GM18951 (cell line): ENCODE results near the gene ABCB9.

Experiments
- POLR2A ChIP-seq: IDR thresholded peaks from 4 replicates; pipeline ENCODE4 v1.6.1; 2011; ENCODE audit warnings: mild to moderate bottlenecking; ENCODE audit not compliant: insufficient read length, insufficient read depth; ENCODE audit errors: extremely low read depth
- in situ Hi-C: fragments of 300-500 bp; cut with MboI; formaldehyde crosslinking; loops from one replicate; pipeline ENCODE4 v1.12.0; 2022; ENCODE audit warnings: low sequenced_read_pairs, mixed read lengths, inconsistent platforms; ENCODE audit not compliant: unreplicated experiment

ABCB9 gene

DNA sequence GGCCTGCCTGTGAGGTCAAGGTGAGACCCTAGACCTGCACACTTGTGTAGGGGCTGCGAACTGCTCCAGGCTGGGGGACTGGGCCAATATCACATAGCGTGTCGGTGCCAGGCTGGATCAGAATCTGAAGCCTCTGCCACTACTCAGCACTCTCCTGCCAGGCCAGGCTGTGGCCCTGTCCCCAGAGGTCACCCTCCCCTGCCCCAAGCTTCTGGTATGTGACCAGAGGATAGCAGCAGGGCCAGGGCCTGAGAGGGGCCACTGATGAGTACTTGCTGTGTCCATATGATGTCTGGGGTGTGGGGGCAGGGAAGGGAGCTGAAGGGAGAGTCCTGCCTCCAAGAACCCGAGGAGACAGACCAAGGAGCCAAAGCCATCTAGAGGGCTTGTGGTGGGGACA, 32.1 kb upstream of the ABCB9 start:
- no peak for TF ChIP-seq POLR2A
- in situ Hi-C loops = no loop called here

DNA sequence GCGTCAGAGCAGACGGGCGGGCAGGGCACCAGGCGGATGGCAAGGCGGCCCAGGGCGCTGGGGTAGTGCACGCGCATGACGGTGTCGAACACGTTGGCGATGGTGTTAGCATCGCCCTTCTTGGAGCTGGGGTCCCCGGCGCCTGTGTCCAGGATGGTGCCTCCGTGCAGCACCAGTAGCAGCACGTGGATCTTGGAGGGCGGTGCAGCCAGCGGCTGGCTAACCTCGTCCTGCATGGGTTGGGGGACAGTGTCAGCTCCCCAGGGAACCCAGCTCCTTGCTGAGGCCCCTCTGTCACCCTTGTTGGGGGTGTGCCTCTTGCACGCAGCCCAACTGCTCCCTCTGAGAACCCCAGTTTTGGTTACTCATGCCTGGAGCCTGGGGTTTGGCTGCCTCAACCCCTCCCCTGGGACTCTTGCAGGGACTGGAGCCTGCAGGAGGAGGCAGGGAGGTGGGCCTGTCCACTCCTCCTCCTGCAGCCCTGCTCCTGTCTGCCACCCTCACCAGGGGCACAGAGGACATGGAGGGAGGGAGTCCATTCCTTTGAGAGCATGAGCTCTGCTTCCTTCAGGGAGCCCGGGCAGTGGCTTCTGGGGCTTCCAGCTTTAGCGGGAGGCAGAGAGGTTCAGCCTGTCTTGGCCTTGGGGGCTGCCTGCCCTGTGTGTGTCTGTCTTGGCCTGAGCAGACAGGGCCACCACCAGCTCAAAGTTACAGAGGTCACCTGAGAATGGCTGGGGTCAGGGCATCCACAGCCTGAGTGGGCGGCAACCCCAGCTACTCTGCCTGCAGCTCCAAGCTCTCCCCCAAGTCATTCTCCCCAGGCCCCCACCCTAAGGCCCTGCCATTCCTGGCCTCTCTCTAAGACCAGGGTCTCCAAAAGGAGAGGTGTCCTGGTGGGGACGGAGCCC, 31.3 kb upstream of the ABCB9 start:
- in situ Hi-C loops = no loop called here
- TF ChIP-seq POLR2A = no peak

DNA sequence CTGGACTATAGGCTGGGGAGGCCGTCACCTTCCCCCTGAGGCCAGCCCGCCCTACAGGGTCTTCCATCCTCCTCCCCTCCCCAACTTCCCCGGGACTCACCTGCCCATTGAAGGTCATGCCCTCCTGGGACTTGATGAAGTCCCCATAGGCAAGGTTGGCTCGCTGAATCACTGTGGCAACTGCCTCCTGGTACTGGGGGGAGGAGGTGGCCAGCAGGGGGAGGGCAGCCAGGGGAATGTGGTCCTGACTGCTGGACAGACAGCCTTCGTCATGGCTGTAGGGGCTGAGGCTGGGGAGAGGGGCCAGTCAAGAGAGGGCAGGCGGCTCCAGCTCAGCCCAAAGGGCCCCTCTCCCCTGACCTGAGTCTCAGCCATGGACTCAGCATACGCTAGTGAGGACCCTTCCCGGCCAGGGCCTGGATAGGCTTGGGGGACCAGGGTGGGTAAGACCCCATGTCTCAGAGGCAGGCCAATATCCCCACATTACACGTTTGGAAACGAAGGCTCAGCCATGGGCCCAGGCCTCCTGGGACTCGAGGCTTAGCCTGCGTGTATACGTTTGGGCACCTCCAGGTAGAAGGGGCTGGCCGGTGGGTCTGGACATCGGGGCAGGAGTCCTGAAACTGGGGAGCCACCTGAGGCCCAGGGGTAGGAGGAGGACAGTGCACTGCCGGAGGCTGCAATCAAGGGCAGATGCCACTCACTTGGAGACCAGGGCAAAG, 30.5 kb upstream of the ABCB9 start:
- in situ Hi-C loops = no loop called here
- no peak for TF ChIP-seq POLR2A

DNA sequence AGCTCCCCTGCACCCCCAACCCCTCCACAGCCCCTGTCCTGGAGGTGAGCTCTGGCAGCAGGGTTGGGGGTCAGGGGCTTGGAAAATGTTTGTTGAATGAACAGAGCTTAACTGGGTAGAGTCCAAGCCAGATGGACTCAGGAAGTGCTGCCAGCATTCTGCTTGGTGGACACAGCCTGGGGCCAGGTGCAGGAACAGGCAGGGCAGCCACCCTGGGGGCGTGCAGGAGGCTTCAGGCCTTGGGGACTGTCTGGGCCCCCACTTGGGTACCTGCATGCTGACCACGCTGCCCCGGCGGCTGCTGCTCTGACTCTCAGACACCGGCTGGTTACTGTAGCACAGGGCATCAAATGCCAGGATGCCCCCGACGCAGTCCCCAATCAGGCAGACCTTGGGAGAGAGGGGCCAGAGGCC, 29.9 kb upstream of the ABCB9 start:
- in situ Hi-C loops = no loop called here
- TF ChIP-seq POLR2A = no peak

DNA sequence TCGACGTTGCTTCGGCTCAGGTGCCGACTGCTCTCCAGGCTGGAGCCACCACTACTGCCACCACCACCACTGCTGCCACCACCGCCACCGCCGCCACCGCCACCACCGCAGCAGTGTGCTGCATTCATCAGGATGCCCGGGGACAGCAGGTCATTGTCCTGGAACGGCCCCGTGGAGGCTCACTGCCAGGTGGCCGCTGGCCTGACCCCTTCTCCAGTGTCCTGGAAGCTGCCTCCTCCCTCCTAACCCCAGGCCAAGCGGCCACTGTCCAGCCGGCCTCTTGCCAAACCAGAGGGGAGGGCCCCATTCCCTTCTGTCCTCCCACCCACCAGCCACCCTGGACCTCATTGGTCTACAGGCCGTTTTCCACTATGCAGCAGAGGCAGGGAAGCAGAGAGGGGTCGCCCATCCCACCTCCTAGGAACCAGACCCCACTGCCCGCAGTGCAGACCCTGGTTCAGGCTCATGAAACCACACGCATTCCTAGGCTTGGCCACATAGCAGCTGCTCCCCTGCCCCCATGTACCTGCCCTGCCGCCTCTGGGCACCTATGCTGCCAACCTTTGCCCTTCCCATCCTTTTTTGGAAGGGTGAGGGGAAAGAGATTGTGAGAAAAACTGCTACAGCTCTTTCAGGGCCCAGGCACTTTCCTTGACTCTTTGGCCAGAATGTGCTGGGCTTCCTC, 29.4 kb upstream of the ABCB9 start:
- TF ChIP-seq POLR2A = no peak
- in situ Hi-C loops = no loop called here

DNA sequence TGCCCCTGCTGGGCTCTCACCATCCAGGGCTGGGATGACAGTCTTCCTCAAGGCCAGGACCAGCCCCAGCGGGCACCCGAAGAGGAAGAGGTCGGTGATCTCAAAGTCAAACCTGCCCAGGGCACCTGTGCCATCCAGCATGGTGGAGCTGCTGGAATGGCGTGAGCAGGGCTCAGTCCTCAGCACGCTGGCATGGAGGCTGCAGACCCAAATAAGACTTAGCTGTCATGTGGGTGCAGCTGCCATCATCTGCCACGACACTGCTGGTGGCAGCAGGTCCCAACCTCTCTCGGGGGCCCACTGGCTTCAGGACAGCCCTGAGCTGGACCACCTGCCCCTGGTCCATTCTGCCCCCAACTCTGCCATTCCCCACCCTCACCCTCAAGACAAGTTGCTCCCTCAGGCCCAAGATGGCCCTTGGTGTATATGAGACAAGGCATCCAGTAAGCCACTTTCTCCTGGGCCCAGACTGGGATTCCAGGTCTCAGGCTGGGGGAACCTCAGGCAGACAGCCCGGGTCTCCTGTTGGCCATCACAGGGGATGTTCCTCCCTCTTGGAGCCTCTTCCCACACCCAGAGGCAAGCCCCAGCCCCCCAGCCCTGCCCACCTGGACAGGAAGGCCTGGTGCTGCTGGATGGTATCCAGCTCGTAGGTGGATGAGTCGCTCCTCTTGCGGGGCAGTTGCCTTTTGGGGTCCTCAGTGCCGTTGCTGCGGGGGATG, 28.7 kb upstream of the ABCB9 start:
- in situ Hi-C loops = no loop called here

DNA sequence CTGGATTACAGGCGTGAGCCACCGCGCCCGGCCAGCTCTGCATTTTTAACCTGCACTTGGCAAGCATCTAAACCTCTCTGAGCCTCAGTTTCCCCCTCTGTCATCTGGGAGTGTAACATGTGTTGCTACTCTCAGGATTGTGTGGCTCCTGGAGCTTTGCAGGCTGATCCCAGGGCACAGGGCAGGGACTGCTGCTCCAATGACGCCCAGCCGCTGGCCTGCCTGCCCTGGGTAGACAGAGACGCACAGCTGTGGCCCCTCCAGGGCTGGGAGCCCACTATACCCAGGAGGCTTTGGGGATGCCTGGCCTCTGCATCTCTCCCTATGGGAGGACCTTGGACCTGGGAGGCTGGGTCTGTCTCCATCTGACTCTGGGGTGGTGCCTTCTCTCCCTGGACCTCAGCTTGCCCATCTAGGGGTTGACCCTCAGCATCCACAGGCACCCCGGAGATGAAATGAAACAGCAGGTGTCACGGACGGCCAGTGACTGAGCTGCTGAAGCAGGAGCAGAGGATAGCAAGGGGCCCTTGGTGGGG, 27.9 kb upstream of the ABCB9 start:
- in situ Hi-C loops = no loop called here

More for the DNA sequence above, 28.7 kb upstream of the ABCB9 start:
- no peak for TF ChIP-seq POLR2A

DNA sequence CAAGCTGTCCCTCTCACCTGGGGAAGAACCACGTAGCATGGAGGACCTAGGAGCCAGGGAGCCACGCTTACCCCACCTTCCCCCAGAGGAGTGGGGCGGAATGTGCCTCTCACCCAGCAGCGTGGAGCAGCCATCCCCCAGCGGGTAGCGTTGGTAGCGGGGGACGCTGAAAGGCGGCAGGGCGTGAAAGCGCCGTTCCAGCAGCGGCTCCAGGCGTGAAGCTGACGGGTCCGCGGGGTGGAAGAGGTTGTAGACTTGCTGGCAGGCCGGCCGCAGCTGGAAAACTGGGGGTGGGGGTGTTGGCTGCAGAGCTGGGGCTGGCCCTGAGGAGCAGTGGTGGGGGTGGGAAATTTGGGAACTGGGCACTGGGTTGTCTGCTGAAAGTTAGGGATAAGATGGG, 26.1 kb upstream of the ABCB9 start:
- TF ChIP-seq POLR2A = no peak
- in situ Hi-C loops = no loop called here

More for the DNA sequence above, 27.9 kb upstream of the ABCB9 start:
- TF ChIP-seq POLR2A = no peak

DNA sequence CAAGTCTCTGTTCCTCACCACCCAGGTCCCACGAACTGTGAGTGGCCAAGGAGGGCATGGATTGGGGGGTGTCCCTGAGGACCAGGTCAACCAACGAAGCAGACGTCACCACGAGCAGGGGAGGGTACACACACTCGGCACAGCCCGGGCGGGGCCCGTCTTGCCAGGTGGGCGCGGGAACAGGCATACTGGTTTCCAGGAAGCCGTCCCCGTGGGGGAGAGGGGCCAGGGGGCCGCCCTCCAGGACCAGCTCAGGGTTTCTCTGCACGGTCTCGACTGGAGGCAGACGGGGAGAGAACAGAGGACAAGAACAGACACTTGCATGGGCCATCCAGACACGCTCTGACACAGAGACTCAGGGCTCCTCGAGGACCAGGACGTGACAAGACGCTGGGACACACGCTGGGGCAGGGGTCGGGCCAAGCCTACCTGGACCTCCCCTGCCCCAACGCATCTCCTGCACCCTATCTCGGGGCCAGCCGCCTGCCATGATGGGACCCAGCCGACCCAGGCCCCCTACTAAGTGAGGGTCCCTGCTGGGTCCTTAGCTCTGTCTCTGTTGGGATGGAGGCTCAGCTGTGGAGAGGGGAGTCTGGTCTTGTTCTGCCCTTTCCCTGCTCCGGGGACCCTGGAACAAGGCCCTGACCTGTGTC, 25.5 kb upstream of the ABCB9 start:
- no peak for TF ChIP-seq POLR2A
- in situ Hi-C loops = no loop called here

DNA sequence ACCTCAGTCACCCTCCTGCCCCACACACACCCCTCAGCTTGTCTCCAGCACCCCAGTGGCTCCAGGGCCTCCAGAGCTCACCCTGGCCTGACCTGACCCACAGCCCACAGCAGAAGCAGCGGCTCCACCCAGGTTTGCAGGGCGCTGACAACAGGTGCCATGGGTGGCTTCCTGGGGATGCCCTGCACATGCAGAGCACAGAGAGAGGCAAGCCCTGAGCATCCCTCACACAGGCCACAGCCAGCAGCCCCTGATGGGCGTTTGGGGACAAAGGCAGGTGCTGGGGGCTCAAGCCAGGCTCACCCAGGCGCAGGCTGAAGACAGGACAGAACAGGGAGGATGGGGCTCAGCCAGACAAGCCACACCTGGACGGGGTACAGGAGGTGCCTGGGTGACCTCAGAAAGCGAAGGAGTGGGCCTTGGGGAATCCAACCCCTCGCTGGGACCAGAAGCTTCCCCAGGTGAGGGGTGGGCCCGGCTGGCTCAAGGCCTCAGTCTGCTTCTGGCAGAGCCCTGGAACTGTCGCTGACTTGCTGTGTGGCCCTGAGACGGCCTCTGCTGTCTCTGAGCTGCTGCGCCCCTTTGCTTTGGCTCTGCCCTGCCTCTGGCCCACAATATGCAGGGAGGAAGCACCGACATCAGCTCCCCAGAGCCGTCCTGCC, 24.8 kb upstream of the ABCB9 start:
- in situ Hi-C loops = no loop called here
- TF ChIP-seq POLR2A = no peak

DNA sequence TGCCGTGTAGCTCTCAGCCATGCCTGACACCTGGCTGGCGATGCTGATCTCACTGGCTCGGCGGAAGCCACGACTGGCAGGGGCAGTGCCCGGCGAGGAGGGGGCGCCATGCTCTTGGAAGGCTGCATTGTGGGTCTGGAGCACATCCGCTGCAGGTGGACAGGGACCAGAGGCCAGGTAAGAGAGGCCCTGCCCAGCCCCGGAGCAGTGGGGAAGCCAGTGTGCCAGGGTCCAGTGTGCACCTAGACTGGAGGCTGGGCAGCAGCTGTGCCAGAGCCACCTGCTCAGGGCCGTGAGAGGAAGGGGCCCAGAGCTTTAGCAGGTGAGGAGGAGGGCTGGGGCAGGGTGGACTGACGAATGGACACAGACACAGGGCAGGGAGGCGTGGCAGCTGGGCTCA, 24.3 kb upstream of the ABCB9 start:
- in situ Hi-C loops = no loop called here
- TF ChIP-seq POLR2A = no peak
